RWPE2 (cell line): ENCODE results near the gene MYCBP.
A peak's percentile ranks its signal among the peaks of the same experiment; 100 is the strongest.

ENCODE experiments used
- ATAC-seq: fragments of 200-7000 bp; cut with Tn5 transposase; 3 replicates; pipeline ENCODE4 v1.9.1; 2021; ENCODE audit warnings: low read depth
- DNase-seq: peaks from one replicate; pipeline ENCODE4 v3.0.0-alpha.2; 2020; ENCODE audit warnings: low spot score
- H3K27ac ChIP-seq: fragments of 450-650 bp; 2 replicates; pipeline ENCODE4 v1.5.1; 2017; ENCODE audit warnings: mild to moderate bottlenecking; ENCODE audit not compliant: poor library complexity, severe bottlenecking
- H3K27me3 ChIP-seq: fragments of 250-450 bp; sonication (Bioruptor Pico); 2 replicates; pipeline ENCODE4 v1.5.1; 2021; ENCODE audit warnings: mild to moderate bottlenecking, moderate library complexity; ENCODE audit not compliant: insufficient read depth, poor library complexity, severe bottlenecking
- H3K36me3 ChIP-seq: fragments of 250-450 bp; sonication (Bioruptor Pico); 2 replicates; pipeline ENCODE4 v1.5.1; 2020; ENCODE audit warnings: low read depth, mild to moderate bottlenecking, moderate library complexity
- H3K4me1 ChIP-seq: fragments of 250-450 bp; sonication (Bioruptor Pico); 2 replicates; pipeline ENCODE4 v1.5.1; 2021; ENCODE audit warnings: mild to moderate bottlenecking, moderate library complexity; ENCODE audit not compliant: insufficient read depth, poor library complexity, severe bottlenecking
- H3K4me3 ChIP-seq: fragments of 250-450 bp; sonication (Bioruptor Pico); 2 replicates; pipeline ENCODE4 v1.5.1; 2021; ENCODE audit warnings: mild to moderate bottlenecking, moderate library complexity; ENCODE audit not compliant: severe bottlenecking
- H3K9me3 ChIP-seq: fragments of 250-450 bp; sonication (Bioruptor Pico); 2 replicates; pipeline ENCODE4 v1.5.1; 2021; ENCODE audit warnings: mild to moderate bottlenecking, moderate library complexity; ENCODE audit not compliant: severe bottlenecking
- TF ChIP-seq, protein P1 (sequence below): fragments of 450-650 bp; IDR thresholded peaks from one replicate; pipeline ENCODE4 v1.5.1; 2017; ENCODE audit warnings: mild to moderate bottlenecking, moderate library complexity; ENCODE audit not compliant: poor library complexity, severe bottlenecking

Gene MYCBP

DNA sequence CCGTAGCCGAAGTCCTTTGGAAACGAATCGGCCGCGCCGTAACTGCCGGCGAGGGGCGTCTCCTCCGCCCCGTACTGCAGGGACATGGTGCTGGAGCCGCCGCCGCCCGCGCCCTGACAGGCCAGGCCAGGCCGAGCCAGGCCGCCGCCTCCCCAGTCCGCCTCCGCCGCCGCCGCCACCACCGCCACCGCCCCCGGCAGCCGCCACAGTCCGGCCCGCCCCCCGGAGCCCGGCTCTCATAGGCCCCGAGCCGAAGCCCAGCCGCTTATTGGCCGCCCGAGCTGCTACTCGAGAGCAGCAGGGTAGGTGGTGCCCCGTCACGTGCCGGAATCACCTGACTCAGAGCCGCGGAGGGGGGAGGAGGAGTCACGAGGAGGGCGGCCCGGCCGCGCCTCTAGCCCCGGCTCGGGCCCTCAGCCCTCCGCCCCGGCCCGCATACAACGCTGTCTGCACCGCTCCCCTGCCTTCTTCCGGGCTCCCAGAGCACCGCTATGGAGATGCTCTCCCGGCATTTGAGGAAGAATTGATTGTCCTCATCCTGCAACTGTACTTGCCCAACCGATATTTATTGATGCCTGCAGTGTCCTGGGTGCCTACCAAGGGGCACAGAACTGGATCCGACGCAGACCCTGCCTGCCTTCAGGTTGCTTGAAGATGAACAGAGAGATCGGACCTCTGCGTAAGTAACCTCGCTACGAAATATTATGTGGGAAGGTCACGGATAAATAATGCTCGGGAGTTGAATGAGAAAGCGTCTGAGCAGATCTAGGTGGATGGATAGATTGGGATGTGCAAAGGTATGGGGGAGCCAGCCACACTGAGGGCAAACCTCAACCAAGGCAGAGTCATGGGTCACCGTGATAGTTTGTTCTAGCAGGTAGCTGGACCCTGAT, 13.3 kb downstream of the MYCBP start, which contains the start of gene RRAGC:
Gene RRAGC, minus strand, starts transcription at position 212 of the 893 bp plus-strand sequence. Its CDS starts 126 bp downstream, at position 86.
- Histone ChIP-seq H3K27ac (peak within 1 kb of the TSS; percentile 55), H3K36me3 (peaks cover 48% of the 10 kb centered on the region), H3K27me3 (no peaks in the 10 kb centered on the region), H3K4me1 (peaks cover 3% of the 10 kb centered on the region), H3K9me3 (no peaks in the 10 kb centered on the region), H3K4me3 (peak within 1 kb of the TSS; percentile 74)
- ATAC-seq (peak; percentile 95), DNase-seq (peak; percentile 99)
- TF ChIP-seq, protein P1, sequence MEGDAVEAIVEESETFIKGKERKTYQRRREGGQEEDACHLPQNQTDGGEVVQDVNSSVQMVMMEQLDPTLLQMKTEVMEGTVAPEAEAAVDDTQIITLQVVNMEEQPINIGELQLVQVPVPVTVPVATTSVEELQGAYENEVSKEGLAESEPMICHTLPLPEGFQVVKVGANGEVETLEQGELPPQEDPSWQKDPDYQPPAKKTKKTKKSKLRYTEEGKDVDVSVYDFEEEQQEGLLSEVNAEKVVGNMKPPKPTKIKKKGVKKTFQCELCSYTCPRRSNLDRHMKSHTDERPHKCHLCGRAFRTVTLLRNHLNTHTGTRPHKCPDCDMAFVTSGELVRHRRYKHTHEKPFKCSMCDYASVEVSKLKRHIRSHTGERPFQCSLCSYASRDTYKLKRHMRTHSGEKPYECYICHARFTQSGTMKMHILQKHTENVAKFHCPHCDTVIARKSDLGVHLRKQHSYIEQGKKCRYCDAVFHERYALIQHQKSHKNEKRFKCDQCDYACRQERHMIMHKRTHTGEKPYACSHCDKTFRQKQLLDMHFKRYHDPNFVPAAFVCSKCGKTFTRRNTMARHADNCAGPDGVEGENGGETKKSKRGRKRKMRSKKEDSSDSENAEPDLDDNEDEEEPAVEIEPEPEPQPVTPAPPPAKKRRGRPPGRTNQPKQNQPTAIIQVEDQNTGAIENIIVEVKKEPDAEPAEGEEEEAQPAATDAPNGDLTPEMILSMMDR = no peak

DNA sequence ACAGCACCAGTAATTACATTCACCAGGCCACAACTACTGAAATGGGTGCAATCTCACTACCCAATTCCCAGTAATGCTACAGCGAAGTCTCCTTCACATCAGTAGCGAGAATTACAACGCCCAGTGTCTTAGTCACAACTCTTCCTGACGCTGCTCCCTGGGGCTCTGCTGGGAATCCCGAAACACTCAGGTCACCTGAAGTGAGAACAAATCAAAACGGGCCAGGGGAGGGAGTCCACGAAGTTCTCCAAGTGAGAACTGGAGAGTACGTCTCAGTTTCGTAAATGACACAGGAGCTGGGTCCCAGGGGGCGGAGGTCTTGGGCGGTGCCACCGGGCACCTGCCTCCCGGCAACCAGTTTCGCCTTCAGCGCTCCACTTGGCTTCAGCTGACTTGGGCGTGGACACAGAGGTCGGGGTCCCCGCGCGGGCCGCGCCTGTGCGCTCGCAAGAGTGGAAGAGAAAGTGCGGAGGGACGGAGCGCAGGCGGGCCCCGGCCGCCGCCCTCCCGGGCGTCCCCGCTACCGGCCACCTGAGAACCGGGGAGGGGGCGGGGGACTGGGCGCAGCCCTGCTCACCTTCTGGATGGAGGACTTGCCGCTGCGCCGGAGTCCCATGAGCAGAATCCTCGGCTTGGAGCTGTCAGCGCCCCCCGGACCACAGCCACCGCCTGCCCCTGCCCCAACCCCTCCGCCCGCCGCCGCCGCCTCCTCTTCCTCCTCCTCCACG, 14.2 kb downstream of the MYCBP start:
- TF ChIP-seq, protein P1 = no peak
- no peaks in the 10 kb centered on the region for H3K9me3 ChIP-seq
- H3K36me3 ChIP-seq = peaks cover 48% of the 10 kb centered on the region
- peak overlapping the region; percentile 55 for H3K27ac ChIP-seq
- ATAC-seq (peak; percentile 47), DNase-seq (peak; percentile 62)
- peak overlapping the region; percentile 74 for H3K4me3 ChIP-seq
- H3K27me3 ChIP-seq = no peaks in the 10 kb centered on the region
- peaks cover 3% of the 10 kb centered on the region for H3K4me1 ChIP-seq

DNA sequence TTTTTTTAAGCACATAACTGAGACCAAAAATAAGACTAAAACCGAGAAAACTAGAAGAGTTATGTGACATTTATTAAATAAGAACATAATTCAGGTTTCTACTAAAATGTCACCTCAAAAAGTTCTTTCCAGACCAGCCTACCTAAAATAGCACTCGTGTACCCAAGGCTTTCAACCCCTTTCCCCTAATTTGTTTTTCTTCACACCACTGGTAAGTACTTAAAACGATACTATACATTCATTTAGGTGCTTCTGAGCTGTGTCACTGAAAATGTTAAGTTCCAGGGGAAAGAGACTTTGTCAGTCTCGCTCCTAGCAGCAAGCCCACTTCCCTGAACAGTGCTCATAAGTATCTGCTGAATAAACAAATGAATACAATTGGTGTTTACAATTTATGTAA, 20.4 kb downstream of the MYCBP start:
- peaks cover 81% of the 10 kb centered on the region for H3K36me3 ChIP-seq
- no peak for DNase-seq

DNA sequence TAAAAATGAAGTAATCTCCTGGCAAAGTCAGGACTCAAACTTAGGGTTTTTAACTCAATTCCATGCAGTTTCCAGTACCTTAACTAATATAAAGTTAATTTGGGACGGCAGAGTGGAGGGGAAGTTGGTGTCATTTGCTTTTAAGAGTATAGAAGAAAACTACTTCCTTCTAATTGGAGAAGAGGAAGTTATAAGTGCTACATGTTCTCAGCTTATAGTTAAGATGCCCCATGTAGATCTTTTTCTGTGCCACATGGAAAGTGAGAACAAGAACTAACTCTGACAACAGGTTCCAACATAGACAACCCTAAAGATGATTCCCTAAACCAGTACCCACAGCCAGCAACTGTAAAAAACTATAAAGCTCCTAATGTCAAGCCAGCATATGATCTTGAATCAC, 25.1 kb downstream of the MYCBP start:
- Histone ChIP-seq H3K27me3 (no peaks in the 10 kb centered on the region), H3K36me3 (peaks cover 68% of the 10 kb centered on the region), H3K9me3 (no peaks in the 10 kb centered on the region), H3K27ac (no peak overlapping the region), H3K4me1 (no peaks in the 10 kb centered on the region), H3K4me3 (no peak overlapping the region)
- ATAC-seq (no peak), DNase-seq (no peak)
- TF ChIP-seq, protein P1 = no peak

More for the DNA sequence above, 20.4 kb downstream of the MYCBP start:
- Histone ChIP-seq H3K4me3 (no peak overlapping the region), H3K4me1 (no peaks in the 10 kb centered on the region), H3K9me3 (no peaks in the 10 kb centered on the region), H3K27ac (no peak overlapping the region), H3K27me3 (no peaks in the 10 kb centered on the region)
- TF ChIP-seq, protein P1 = no peak
- ATAC-seq = no peak
